ENCODE measurements around the gene SPATS2.
"Not testable (repeated sequence)": the region's sequence is repeated elsewhere in the genome, so short reads cannot be mapped to it uniquely, and the experiment has no call there.

The SPATS2 gene

GRCh38 chr12:49524660-49525324 is 157.5 kb downstream of the SPATS2 start:
- DNase-seq: no peak

DNA sequence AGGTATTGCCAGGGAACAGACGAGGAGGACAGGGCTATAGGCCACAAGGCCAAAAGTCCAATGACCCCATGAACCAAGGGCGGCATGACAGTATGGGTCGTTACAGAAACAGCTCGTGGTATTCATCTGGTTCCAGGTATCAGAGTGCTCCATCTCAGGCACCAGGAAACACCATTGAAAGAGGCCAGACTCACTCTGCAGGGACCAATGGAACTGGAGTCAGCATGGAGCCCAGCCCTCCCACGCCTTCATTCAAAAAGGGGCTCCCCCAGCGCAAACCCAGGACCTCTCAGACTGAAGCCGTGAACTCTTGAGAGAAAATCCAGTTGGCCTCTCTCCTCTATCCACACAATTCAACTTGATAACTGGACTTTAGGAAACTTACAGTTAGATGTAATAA is 158.7 kb downstream of the SPATS2 start:
- no peak for DNase-seq

DNA sequence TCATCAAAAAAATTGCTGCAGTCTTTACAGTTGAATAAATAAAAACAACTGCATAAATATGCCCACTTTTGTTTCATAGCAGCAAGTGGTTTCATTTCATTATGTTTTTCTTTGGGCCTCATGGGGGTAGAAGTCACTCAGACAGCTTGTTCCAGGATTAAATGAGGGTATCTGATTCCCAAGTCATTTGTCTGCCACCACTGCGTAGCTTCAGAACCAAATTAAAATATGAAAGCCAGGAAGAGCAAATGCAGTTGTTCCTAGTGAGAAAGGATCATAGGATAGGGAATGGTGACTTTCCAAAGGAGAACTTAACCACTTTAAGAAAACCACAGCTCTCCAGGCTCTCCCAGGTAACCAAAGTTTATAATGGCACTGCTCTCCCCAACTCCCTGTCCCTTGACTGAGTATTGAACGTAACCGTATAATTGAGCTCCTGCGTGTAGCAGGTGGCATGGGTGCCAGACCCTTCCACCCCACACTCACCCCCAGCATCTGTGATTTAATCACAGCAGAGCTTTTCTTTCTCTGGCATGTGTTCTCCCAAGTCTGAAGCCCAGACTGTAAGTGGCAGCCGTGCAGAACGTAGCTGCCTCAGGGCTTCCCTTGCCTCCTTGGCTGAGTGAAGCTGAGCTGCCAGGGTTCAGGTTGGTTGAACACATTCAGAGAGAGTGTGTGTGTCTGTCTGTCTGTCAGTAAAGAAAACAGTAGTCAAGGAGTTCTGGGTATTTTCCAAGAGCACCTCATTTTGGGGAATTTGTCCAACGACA is 160.3 kb downstream of the SPATS2 start:
- DNase-seq: no peak

DNA sequence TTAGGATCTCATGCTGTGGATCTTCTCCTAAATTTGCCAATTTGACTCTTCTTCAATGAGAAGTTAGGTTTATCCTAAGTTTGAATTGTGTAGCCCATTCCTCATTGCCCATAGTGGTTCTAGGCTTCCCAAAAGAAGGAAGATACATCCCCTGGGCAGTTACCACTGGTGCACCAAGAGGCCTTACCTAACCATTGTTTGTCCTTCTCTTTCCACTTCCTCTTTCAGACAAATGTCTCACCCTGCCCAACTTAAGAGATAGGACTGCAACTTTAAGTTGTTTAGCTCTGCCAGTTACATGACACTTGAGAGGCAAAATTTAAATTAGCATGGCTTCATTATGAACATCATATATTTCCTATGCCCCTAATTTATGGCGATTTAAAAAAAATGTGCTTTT is 162.2 kb downstream of the SPATS2 start:
- DNase-seq: no peak

GRCh38 chr12:49531745-49532144 is 164.5 kb downstream of the SPATS2 start:
- DNase-seq: no peak

DNA sequence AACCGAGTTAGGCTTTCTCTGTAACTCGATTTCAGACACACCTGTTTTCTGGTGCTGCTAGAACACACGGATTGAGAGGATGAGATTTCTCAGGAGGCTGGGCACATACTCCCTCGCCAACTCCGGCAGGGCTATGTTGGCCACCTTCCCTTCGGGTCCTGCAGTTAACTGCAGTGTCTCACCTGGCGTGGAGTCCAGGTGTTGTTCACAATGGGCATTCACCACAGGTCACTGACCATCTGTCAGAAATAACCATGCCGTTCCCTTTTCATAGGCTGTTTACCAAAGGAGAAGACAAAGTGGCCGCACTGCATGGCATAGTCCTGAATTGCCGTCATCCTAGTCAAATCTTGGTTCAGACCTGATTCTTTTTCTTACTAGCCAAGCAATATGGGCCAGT is 166.1 kb downstream of the SPATS2 start:
- DNase-seq: no peak

DNA sequence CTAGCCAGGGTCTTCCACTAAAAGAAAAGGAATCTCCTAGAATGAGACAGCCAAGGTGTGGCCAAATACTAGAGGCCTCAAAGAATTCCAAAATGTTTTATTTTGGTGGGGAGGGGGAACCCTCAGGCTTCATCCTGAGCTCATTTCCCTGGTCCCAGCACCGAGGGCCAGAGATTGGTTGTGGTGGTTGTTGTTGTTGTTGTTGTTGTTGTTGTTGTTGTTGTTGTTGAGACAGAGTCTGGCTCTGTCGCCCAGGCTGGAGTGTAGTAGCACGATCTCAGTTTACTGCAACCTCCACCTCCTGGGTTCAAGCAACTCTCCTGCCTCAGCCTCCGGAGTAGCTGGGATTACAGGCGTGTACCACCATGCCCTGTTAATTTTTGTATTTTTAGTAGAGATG is 166.9 kb downstream of the SPATS2 start:
- DNase-seq: not testable (repeated sequence)

GRCh38 chr12:49534731-49535278 is 167.5 kb downstream of the SPATS2 start:
- DNase-seq: no peak

- no peak for DNase-seq
Measured at GRCh38 chr12:49535921-49536525, 168.8 kb downstream of the SPATS2 start.

GRCh38 chr12:49536526-49537071 is 169.3 kb downstream of the SPATS2 start:
- DNase-seq: no peak

DNA sequence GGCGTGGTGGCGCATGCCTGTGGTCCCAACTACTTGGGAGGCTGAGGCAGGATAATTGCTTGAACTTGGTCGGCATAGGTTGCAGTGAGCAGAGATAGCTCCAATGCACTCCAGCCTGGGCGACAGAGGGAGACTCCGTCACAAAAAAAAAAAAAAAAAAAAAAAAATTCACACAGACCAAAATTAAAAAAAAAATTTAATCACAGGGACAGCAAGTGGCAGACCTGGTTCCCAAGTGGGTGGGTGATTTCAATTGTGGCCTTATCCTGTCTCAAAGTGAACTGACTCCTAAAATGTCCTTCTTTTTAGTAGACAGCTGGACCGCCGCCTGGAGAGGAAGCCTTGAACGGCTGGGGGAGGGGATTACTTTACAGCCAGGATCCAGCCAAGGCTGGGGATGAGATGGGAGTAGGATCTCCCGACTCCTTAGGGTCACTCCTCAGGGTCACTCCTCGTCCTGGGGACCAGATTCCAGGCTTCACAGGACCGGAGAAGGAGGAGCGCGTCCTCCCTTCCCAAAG is 170.0 kb downstream of the SPATS2 start:
- no peak for DNase-seq

- no peak for DNase-seq
Measured at GRCh38 chr12:49537752-49538509, 170.7 kb downstream of the SPATS2 start.

GRCh38 chr12:49538510-49539403 is 171.5 kb downstream of the SPATS2 start, which contains the start of gene KCNH3:
Gene KCNH3 (plus strand): TSS chr12:49539030. CDS start chr12:49539417, 387 bp downstream.
- DNase-seq: no peak

DNA sequence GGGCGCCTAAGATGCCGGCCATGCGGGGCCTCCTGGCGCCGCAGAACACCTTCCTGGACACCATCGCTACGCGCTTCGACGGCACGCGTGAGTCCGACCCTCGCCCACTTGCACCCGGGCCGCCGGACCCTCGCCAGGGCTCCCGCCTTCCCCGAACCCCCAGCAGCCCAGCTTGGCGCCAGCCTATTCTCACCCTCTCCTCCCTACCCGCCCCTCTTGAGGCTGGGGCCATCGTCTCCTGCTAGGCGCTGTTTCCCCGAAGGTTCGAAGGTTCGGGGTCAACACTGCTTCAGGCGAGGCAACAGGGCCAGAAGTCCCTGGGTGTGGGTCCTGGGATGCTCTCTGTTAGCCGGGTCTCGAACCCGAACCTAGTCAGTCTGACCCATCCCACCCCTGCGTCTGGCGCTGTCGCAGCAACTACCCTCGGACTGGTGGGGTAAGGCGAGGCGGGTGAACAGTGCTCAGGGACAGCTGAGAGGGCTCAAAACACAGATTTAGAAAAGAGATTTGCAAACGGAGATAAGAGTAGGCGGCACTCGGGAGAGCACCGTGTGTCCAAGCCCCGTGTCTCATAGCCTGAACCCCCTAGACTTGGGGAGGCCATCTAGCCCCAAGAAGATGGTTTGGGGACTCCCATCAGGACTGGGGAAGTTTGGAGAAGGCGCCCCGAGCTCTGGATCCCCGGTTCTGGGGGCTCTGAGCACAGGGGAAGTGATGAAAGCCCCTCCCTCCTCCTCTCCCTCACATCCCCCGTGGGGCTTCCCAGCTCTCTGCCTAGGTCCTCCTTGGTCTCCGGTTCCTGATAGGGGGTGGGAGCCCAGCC is 172.4 kb downstream of the SPATS2 start:
- DNase-seq: no peak

DNA sequence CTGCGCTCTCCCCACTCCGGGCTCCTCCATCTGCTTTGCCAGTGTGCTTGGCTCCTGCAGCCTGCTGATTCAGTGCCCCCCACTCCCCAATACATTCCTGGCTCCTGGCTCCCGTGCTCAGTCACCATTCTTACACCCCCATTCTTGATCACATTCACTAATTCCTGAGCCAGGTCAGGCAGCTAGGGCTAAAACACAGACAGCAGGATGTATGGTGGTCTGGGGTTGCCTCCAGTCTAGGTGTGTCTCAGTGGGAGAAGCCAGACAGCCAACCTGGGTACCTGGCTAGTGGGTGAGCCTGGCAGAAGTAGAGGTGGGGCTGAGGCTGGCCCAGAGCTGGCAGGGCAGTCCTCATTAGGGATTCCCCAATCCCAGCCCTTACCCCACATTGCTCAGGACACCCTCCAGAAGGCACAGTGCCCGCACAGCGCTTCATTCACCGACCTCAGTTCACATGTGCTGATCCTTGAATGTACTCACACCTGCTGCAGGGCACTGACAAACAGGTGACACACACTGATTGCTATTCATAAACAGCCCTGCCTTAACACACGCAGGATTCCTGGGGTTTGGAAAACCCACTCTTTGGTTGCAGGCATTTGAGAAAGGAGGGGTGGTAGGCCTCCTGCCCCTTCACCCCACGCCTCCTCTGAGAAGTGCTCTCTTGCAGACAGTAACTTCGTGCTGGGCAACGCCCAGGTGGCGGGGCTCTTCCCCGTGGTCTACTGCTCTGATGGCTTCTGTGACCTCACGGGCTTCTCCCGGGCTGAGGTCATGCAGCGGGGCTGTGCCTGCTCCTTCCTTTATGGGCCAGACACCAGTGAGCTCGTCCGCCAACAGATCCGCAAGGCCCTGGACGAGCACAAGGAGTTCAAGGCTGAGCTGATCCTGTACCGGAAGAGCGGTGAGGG is 173.2 kb downstream of the SPATS2 start:
- DNase-seq: no peak

DNA sequence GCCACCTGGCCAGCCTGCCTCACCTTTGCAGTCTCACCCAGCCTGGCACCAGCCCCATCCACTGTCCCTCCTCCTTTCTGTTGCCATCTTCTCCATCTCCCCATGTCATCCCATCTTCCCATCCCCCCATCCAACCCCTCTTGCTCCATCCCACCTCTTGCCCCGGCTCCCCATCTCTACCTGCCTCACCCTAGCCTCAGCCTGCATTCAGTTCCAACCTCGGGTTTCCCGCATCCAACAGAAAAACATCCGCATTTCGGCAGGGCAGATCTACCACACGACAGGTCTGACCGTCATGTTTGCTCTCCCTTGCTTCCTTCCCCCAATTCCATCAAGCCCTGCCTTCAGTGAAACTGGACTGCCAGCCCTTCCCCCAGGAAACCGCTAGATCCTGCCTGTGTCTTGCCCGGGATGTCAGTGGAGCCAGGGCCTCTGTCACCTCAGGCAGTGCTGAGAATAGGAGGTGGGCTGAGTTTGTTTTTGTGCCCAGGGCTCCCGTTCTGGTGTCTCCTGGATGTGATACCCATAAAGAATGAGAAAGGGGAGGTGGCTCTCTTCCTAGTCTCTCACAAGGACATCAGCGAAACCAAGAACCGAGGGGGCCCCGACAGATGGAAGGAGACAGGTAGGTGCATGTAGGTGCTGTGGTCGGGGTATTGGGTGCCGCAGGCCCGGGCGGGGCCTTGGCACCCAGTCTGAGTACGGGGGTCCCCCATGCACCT is 174.0 kb downstream of the SPATS2 start:
- DNase-seq: no peak

GRCh38 chr12:49541911-49542505 is 174.7 kb downstream of the SPATS2 start:
- DNase-seq: no peak

- DNase-seq: no peak
Measured at GRCh38 chr12:49542592-49543160, 175.4 kb downstream of the SPATS2 start.

All from cortex of kidney (tissue), 1 donor.